ENCODE data around the gene KCNG2. TPM values are rescaled to one million over a fixed set of nuclear protein-coding genes. Genes with fewer than 3 reads are reported as not detected.

Gene KCNG2
- total and polyA plus RNA-seq, 12 donors = 0.16 to 0.79 (median 0.24) TPM; not detected in 7

DNA sequence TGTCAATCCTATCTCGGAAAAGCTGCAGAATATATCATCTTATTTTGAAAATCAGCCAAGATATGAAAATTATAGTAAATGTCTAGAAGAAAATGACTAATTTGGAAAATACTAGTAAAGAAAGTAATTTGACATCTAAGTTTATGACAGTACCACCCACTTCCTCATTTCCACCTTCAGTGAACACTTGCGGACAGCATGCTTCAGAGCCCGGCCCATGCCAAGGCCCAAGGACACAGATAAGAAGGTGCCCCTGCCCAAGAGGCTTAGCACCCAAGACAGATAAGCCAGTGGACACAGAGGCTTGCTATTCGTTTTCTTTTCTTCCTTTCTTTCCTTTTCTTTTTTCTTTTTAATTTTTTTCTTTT, 4.8 kb upstream of the KCNG2 start:
- TF ChIP-seq CTCF (IDR thresholded peaks at IDR 0.05) = no peak
- 67 to 73% methylated on average over 4 of the region's 4 CpGs for WGBS, 2 donors
- Histone ChIP-seq H3K27ac (peak overlapping the region in 1 of 10 donors; percentile 82), H3K36me3 (no peaks in the 10 kb centered on the region), H3K9me3 (no peaks in the 10 kb centered on the region), H3K27me3 (peaks cover 19 to 80% (median 61%) of the 10 kb centered on the region in 7 donors), H3K4me1 (peaks cover 0 to 65% (median 12%) of the 10 kb centered on the region in 9 donors), H3K4me3 (peak overlapping the region in 1 of 10 donors; percentile 26)
- intact Hi-C loops (cut with DNase I) = no loop called here
- DNase-seq = no peak
- no peak for ATAC-seq

DNA sequence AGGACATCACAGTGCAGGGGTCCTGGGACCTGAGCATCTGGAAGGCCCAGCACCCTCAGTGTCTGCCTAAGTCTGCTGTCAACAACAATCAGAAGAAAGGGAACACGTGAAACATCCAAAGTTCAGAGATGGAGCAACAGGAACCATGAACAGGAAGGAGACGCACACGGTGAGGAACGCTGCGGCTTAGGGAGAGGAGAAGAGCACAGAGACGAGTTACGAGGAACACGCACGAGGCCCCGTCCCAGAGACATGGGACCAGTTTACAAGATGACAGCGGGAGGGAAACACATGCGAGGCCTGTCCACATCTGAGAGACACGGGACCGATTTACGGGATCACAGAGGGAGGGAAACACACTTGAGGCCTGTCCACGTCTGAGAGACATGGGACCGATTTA, 2.9 kb upstream of the KCNG2 start:
- Histone ChIP-seq H3K36me3 (no peaks in the 10 kb centered on the region), H3K27ac (no peak overlapping the region), H3K4me3 (no peak overlapping the region), H3K27me3 (peaks cover 18 to 80% (median 61%) of the 10 kb centered on the region in 7 donors), H3K9me3 (no peaks in the 10 kb centered on the region), H3K4me1 (peaks cover 0 to 78% (median 15%) of the 10 kb centered on the region in 9 donors)
- no peak for TF ChIP-seq CTCF (IDR thresholded peaks at IDR 0.05)
- intact Hi-C loops (cut with DNase I) = no loop called here
- WGBS, 2 donors = 90 to 91% methylated on average over 17 of the region's 17 CpGs
- DNase-seq (no peak), ATAC-seq (no peak)

DNA sequence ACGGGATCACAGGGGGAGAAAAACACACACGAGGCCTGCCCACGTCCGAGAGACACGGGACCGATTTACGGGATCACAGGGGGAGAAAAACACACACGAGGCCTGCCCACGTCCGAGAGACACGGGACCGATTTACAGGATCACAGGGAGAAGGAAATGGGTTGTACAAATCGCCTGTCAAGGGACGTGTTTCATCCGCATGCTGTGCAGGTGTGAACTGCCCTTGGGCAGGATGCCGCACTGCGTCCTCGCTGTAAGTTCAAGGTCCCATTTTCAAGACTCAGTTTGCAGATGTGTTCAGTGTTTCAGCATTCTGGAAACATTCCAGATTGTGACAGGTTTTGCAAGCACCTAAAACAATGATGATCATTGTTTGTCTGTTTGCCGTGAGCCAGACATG, 2.3 kb upstream of the KCNG2 start:
- no peaks in the 10 kb centered on the region for H3K36me3 ChIP-seq
- TF ChIP-seq CTCF (IDR thresholded peaks at IDR 0.05) = no peak
- ATAC-seq = no peak
- WGBS, 2 donors = 89 to 92% methylated on average over 19 of the region's 19 CpGs
- no peak overlapping the region for H3K27ac ChIP-seq
- no peaks in the 10 kb centered on the region for H3K9me3 ChIP-seq
- peaks cover 18 to 80% (median 61%) of the 10 kb centered on the region in 7 donors for H3K27me3 ChIP-seq
- no peak overlapping the region for H3K4me3 ChIP-seq
- peaks cover 0 to 75% (median 15%) of the 10 kb centered on the region in 9 donors for H3K4me1 ChIP-seq
- no peak for DNase-seq
- intact Hi-C loops (cut with DNase I) = no loop called here

DNA sequence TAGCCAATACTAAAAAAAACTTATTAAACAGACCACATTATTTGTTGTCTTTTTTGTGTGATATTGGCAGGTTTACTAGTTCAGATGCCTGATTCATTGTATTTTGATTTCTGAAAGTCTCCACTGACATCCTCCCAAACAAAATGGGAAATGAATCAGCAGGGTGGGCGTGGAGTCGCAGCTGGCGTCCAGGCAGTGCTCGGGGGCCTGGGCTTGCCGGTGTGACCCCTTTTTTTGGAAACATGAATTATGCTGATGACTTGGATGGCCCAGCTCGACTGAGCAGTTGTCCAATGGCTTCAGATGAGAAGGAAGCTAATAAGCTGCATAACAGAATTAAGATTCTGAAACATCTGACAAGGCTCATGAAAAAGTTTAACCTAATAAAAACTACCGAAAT, 1.7 kb upstream of the KCNG2 start:
- ATAC-seq = no peak
- Histone ChIP-seq H3K27ac (no peak overlapping the region), H3K36me3 (no peaks in the 10 kb centered on the region), H3K4me3 (no peak overlapping the region), H3K27me3 (peaks cover 18 to 82% (median 65%) of the 10 kb centered on the region in 7 donors), H3K4me1 (peaks cover 0 to 71% (median 15%) of the 10 kb centered on the region in 9 donors), H3K9me3 (no peaks in the 10 kb centered on the region)
- intact Hi-C loops (cut with DNase I) = no loop called here
- 40 to 45% methylated on average over 7 of the region's 7 CpGs for WGBS, 2 donors
- DNase-seq = no peak
- TF ChIP-seq CTCF (IDR thresholded peaks at IDR 0.05) = no peak
